GM12872 (cell line): Measurements from ENCODE around the gene GFI1.

Experiments used
- TF ChIP-seq, protein P1 (sequence below): IDR thresholded peaks from 3 replicates; pipeline ENCODE4 v1.5.1; 2011; ENCODE audit warnings: low read depth, mild to moderate bottlenecking, low read length, moderate library complexity; ENCODE audit not compliant: insufficient read depth

GFI1 gene

DNA sequence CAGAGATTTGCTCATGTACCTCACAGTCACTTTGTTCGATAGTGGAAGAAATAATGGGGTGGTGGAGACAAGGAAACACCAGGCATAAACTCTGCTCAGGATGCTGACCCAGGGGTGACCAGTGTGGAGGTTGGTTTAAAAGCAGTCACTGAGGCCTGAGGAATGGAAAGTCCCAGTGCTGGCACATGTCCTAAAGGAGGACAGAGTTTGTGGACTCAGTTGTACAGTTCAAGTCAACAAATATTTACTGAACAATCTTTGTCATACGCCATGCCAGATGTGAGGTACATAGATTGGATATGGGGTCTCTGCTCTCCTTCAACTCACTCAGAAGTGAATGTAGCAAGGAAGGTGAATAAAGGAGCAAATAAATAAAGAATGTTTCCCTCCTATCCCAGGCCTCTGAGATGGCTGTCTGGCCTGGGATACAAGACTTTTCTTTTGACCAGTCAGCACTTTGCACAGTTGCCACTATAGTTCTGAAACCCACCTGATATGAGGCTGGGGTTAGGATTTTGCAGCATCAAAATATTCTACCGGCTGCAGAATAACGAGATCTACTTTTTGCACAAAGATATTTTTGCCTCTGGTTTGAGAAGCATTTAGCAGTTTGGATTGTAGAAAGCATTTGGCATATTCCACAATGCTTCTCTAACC lies 7.9 kb upstream of the GFI1 start:
- TF ChIP-seq, protein P1, sequence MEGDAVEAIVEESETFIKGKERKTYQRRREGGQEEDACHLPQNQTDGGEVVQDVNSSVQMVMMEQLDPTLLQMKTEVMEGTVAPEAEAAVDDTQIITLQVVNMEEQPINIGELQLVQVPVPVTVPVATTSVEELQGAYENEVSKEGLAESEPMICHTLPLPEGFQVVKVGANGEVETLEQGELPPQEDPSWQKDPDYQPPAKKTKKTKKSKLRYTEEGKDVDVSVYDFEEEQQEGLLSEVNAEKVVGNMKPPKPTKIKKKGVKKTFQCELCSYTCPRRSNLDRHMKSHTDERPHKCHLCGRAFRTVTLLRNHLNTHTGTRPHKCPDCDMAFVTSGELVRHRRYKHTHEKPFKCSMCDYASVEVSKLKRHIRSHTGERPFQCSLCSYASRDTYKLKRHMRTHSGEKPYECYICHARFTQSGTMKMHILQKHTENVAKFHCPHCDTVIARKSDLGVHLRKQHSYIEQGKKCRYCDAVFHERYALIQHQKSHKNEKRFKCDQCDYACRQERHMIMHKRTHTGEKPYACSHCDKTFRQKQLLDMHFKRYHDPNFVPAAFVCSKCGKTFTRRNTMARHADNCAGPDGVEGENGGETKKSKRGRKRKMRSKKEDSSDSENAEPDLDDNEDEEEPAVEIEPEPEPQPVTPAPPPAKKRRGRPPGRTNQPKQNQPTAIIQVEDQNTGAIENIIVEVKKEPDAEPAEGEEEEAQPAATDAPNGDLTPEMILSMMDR: no peak

DNA sequence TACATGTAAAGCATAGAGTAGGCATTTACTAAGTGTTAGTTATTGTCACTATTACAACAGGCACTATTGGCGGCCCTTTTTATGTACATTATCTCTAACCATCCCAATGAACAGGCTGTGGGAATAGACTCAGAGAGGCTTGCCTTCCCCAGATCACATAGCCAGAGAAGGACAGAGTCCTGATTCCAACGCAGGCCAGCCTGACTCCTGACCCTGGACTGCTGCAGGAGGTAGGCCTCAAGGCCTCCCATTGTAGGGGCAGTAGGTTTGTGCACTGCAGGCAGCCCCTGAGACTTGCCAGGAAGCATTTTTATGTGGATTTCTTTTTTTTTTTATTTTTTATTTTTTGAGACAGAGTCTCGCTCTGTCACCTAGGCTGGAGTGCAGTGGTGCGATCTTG lies 6.4 kb upstream of the GFI1 start:
- TF ChIP-seq, protein P1: no peak

DNA sequence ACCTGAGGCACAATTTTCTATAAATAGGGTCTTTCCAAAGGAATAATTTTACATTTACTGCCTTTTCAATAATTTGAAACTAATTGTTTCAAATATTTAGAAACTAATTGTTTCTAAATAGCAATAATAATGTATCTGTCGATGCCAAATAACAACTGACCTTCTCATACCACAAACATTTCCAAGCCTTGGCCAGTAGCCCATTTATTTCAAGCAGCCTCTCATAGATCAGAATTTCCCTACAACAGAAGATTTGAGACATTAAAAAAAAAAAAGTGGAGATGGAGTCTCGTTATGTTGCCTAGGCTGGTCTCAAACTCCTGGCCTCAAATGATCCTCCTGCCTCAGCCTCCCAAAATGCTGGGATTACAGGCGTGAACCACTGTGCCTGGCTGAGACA lies 2.1 kb upstream of the GFI1 start:
- TF ChIP-seq, protein P1: no peak

DNA sequence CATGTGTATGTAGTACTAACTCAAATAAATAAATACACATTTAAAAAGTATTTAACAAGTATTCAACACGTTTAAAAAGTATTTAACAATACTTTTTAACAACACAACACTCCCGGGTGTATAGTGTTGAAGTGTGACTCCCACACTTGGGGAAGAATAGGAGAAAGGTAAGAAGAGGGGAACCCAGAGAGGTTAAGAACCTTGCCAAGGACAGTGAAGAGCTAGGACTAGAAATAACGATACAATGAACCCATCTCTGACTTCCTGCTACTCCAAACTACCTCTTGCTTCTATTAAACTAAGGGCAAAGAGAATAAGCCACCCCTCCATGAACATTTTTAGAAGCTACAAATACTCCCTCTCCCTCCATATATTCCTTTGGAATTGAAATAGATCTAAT lies 1.7 kb upstream of the GFI1 start:
- TF ChIP-seq, protein P1: no peak

DNA sequence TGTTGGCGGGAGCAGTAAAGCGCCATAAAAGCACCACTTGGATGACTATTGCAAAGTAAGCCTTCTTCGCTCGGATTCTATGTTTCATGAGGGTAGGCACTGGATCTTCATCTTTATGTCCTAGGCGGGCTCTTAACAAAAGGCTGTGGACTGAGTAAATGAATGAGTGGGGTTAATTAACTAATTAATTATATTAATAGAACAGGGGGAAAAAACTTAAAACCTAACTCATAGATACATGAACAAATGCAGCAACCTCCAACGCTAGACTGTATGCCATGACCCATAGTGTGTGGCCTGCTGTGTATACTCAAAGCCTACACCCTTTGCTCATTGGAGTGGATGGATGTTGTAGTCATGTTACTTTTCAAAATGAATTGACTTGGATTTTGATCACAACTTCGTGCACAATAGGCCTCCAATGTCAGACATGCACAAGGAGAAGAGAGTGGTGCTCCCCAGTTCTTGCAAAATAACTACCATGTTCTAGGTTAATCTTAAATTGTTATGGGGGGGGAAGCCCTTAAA lies 417 bp upstream of the GFI1 start:
- TF ChIP-seq, protein P1: no peak

DNA sequence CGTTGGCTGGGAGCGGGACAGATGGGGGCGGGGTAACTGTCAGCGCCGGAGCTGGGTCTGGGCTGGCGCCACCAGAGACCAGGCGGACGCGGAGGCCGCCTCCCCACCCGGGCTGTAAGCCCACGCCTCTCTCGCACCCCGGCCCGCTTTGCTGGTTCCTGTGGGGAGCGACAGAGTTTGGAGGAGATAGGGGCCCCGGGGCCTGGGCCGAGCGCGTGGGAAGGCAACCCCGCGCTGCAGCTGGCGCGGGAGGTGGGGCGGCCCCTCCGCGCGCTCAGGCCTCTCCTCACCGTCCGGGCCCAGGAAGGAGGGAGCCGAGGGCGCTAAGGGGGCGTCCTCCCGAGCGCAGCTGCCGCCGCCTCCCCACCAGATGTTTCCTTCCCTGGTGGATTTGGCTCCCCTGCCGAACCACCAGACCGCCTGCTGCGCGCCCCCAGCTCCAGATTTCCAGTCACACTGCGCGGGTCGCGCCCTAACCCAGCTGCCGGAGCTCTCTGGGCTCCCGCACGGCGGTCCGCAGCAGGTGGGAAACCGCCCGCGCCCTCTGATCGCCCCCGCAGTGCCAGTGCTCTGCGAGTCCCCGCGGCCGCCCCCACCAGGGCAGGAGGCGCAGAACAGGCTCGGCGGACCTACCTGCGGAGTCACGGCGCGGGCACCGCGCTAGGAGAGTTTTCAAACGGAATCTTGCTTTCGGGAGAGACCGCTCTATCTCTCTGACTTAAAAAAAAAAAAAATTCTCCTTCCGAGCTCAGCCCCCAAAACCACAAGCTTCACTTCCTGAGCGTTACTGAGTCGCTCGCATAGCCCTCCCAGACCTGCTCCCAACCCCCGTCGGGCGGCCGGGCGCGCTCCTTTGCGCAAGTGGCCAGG lies 1.1 kb downstream of the GFI1 start:
- TF ChIP-seq, protein P1: peak; percentile 68

DNA sequence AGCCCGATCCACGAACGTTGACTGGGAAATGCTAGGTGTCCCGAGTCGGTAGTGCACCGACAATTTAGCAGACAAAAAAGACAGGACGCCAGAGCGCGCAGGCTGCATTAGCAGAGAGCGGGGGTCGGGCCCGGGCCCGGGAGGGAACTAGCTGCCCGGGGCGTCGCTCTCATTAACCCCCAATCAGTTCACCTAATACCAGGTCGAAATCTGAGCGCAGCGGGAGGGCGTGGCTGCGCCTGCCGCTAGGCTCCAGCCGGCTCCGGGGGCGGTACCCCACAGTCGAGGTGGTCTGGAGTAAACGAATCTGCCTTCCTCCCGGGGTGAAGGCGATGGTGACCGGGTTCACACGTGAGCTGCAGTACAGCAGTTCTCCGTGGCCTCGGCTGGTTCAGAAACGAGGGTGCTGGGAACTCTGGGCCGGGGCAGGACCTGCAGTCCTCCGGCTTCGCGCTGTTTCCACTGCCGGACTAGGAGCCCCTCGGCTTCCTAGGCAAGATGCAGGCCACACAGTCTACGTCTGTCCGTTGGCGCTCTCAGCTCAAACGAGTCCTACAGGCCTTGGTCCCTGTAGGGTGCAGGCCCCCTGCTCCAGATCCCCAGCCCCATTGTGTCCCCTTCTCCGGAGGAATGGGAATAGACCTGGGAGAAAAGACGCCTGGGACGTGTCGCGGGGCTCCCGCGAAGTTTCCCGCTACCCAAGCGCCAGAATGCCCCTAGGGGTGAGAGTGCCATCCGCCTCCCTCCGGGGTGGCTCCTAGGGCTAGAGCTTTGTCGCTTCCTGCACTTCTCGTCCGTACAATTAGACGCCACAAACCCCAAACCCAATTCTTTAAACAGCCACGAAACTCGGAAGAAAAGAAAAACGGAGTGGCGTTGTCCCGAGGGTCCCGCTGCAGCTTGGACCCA lies 2.0 kb downstream of the GFI1 start:
- TF ChIP-seq, protein P1: peak; percentile 56; the same call in 2 of the 3 replicates
